Esophagus squamous epithelium (tissue), 5 donors: ENCODE results near the gene IMPG1. TPM values are rescaled to one million over a fixed set of nuclear protein-coding genes. Genes with fewer than 3 reads are reported as not detected.

Source experiments
- DNase-seq: peaks from one replicate; lab custom pipeline; 2025; lab: John Stamatoyannopoulos, UW
- H3K27ac ChIP-seq, 4 donors: fragments of 200-600 bp; sonication (generic); one replicate each; pipeline ENCODE4 v1.5.1; 2016 to 2019; ENCODE audit warnings: mild to moderate bottlenecking in 1 of 4
- H3K27me3 ChIP-seq, 4 donors: fragments of 200-600 bp; sonication (generic); 1 replicate in 3 of 4; 2 replicates in 1 of 4; pipeline versions ENCODE4 v1.5.1 to v1.6.0; 2017 to 2021; ENCODE audit warnings: antibody characterized with exemption in 1 of 4
- H3K36me3 ChIP-seq, 3 donors: fragments of 200-600 bp; sonication (generic); one replicate each; pipeline ENCODE4 v1.5.1; 2016 to 2019
- H3K4me1 ChIP-seq, 3 donors: fragments of 200-600 bp; sonication (generic); one replicate each; pipeline ENCODE4 v1.5.1; 2017 to 2019
- H3K4me3 ChIP-seq, 4 donors: fragments of 200-600 bp; sonication (generic); 1 replicate in 3 of 4; 2 replicates in 1 of 4; pipeline ENCODE4 v1.5.1; 2016 to 2019; ENCODE audit warnings: mild to moderate bottlenecking in 2 of 4, moderate library complexity in 1 of 4
- H3K9me3 ChIP-seq, 3 donors: fragments of 200-600 bp; sonication (generic); one replicate each; pipeline ENCODE4 v1.5.1; 2016 to 2019
- CTCF ChIP-seq, 6 experiments: fragments of 450-650 bp in 4 of 6; fragments of 200-600 bp in 2 of 6; sonication (generic) in 2 of 6; IDR thresholded peaks; one replicate each; pipeline ENCODE4 v1.5.1; 2016 to 2019; ENCODE audit warnings: antibody characterized with exemption in 6 of 6, mild to moderate bottlenecking in 4 of 6, moderate library complexity in 4 of 6
- POLR2A ChIP-seq, 4 donors: fragments of 450-650 bp; IDR thresholded peaks; one replicate each; pipeline ENCODE4 v1.6.1; 2017; ENCODE audit warnings: antibody characterized with exemption in 4 of 4, mild to moderate bottlenecking in 4 of 4, moderate library complexity in 3 of 4
- WGBS, 2 donors: methylation state at CpG; one replicate each; pipeline ENCODE4 v1.1.5; 2018; 5-methylcytosine and 5-hydroxymethylcytosine counted together
- intact Hi-C: fragments of 100-400 bp; cut with DNase I; formaldehyde crosslinking; loops from one replicate; pipeline ENCODE4 v1.15.0; 2022
- total RNA-seq, 4 donors: library from RNA; depleted of rRNA; stranded (reverse); fragments of >200 nt; gene quantifications; one replicate each; pipeline ENCODE4 v1.1.0, GENCODE V29; 2016
- donor health status: DM: yes; HTN: yes; CAD: no.

Gene IMPG1
- under 1 TPM in 1 of 4 donors, not detected in 3; 0.13 TPM for total RNA-seq

GRCh38 chr6:76072562-76072961, at the start of gene IMPG1:
TSS of gene IMPG1 (minus strand) at chr6:76072662. CDS start at chr6:76072488, 174 bp downstream.
- Histone ChIP-seq H3K36me3 (no peaks in the 10 kb centered on the region), H3K4me1 (no peaks in the 10 kb centered on the region), H3K9me3 (no peaks in the 10 kb centered on the region), H3K27me3 (no peaks in the 10 kb centered on the region), H3K4me3 (no peak within 1 kb of the TSS), H3K27ac (no peak within 1 kb of the TSS)
- TF ChIP-seq POLR2A (IDR thresholded peaks at IDR 0.05) (no peak), CTCF (IDR thresholded peaks at IDR 0.05) (no peak)
- DNase-seq, result no peak
- intact Hi-C loops, result no loop called here

GRCh38 chr6:76120302-76120701, 47.8 kb upstream of the IMPG1 start:
- intact Hi-C loops, result no loop called here
- H3K27me3 ChIP-seq, result no peaks in the 10 kb centered on the region
- no peaks in the 10 kb centered on the region for H3K4me1 ChIP-seq
- TF ChIP-seq POLR2A (IDR thresholded peaks at IDR 0.05), result no peak
- TF ChIP-seq CTCF (IDR thresholded peaks at IDR 0.05), result no peak
- H3K27ac ChIP-seq, result no peak overlapping the region
- H3K4me3 ChIP-seq, result no peak overlapping the region
- peaks cover 0 to 6% (median 0%) of the 10 kb centered on the region in 3 donors for H3K9me3 ChIP-seq
- DNase-seq, result no peak
- no peaks in the 10 kb centered on the region for H3K36me3 ChIP-seq

- Histone ChIP-seq H3K4me3 (no peak overlapping the region), H3K9me3 (no peaks in the 10 kb centered on the region), H3K27ac (no peak overlapping the region), H3K27me3 (no peaks in the 10 kb centered on the region), H3K36me3 (no peaks in the 10 kb centered on the region), H3K4me1 (no peaks in the 10 kb centered on the region)
- DNase-seq, result no peak
- intact Hi-C loops, result no loop called here
- TF ChIP-seq POLR2A (IDR thresholded peaks at IDR 0.05) (no peak), CTCF (IDR thresholded peaks at IDR 0.05) (no peak)
These were observed 819 bp upstream of the IMPG1 start for GRCh38 chr6:76073281-76073680.

GRCh38 chr6:76057469-76057868, 15.0 kb downstream of the IMPG1 start:
- no peak overlapping the region for H3K27ac ChIP-seq
- H3K27me3 ChIP-seq, result no peaks in the 10 kb centered on the region
- no peaks in the 10 kb centered on the region for H3K9me3 ChIP-seq
- H3K4me1 ChIP-seq, result no peaks in the 10 kb centered on the region
- intact Hi-C loops, result no loop called here
- no peak for DNase-seq
- H3K36me3 ChIP-seq, result no peaks in the 10 kb centered on the region
- H3K4me3 ChIP-seq, result no peak overlapping the region
- TF ChIP-seq CTCF (IDR thresholded peaks at IDR 0.05), result no peak
- no peak for TF ChIP-seq POLR2A (IDR thresholded peaks at IDR 0.05)
- 60 to 67% methylated on average over 1 of the region's 1 CpG for WGBS, 2 donors

GRCh38 chr6:76052314-76052713, 20.1 kb downstream of the IMPG1 start:
- Histone ChIP-seq H3K27me3 (no peaks in the 10 kb centered on the region), H3K9me3 (no peaks in the 10 kb centered on the region), H3K27ac (no peak overlapping the region), H3K36me3 (no peaks in the 10 kb centered on the region), H3K4me1 (no peaks in the 10 kb centered on the region), H3K4me3 (no peak overlapping the region)
- intact Hi-C loops, result no loop called here
- TF ChIP-seq CTCF (IDR thresholded peaks at IDR 0.05) (no peak), POLR2A (IDR thresholded peaks at IDR 0.05) (no peak)
- 42 to 50% methylated on average over 3 of the region's 3 CpGs for WGBS, 2 donors
- no peak for DNase-seq
